HCT116 (cell line): ENCODE measurements around the gene SORBS1. TPM values are rescaled to one million over a fixed set of nuclear protein-coding genes. Genes with fewer than 3 reads are reported as not detected.
A peak's percentile ranks its signal among the peaks of the same experiment; 100 is the strongest.

Experiments
- ATAC-seq: fragments of 200-7000 bp; cut with Tn5 transposase; 2 replicates; pipeline ENCODE4 v1.9.1; 2020; ENCODE audit warnings: mild to moderate bottlenecking, moderate library complexity
- BruUV-seq: library from RNA; stranded (reverse); fragments of 400-500 nt; replicated peaks from 2 replicates; lab custom pipeline; 2021; lab: Mats Ljungman, UMichigan
- CTCF ChIA-PET: fragments of 300-600 bp; sonication (Branson Sonifier 250); formaldehyde crosslinking; loops from one replicate; lab custom pipeline; 2021; ENCODE audit warnings: antibody characterized with exemption; lab: Charles Lee
- POLR2A ChIA-PET: fragments of 300-600, 350-600 bp; sonication (Branson Sonifier 250); formaldehyde crosslinking; loops from one replicate; lab custom pipeline; 2021; ENCODE audit warnings: antibody characterized with exemption; lab: Charles Lee
- RAD21 ChIA-PET, 2 experiments: fragments of 300-600 bp; sonication (Branson Sonifier 250); formaldehyde crosslinking; loops; one replicate each; lab custom pipeline; 2023; ENCODE audit warnings: low total read pairs in 2 of 2; ENCODE audit not compliant: uncharacterized antibody in 2 of 2, unreplicated experiment in 2 of 2, low non-redundant PET in 1 of 2; lab: Charles Lee
- DNase-seq: peaks from one replicate; pipeline ENCODE4 v3.0.0-alpha.2; 2010; ENCODE audit warnings: low read depth, low spot score
- H2AFZ ChIP-seq: fragments of 200-600 bp; shearing (Covaris generic), sonication (generic); 2 replicates; pipeline ENCODE4 v1.6.1; 2017; ENCODE audit warnings: low read depth, mixed run types, mixed read lengths, antibody characterized with exemption, low read length; ENCODE audit not compliant: poor library complexity, severe bottlenecking
- H3K27ac ChIP-seq: 2 replicates; pipeline ENCODE4 v1.5.1; 2012; ENCODE audit warnings: low read depth, low read length
- H3K27me3 ChIP-seq: fragments of 200-600 bp; sonication (generic); 2 replicates; pipeline ENCODE4 v1.6.1; 2016; ENCODE audit warnings: mixed run types, low read length, mixed read lengths; ENCODE audit not compliant: insufficient read depth
- H3K36me3 ChIP-seq, 2 experiments: fragments of 200-500 bp in 1 of 2; fragments of 200-600 bp in 1 of 2; sonication (Bioruptor generic) in 1 of 2; sonication (generic) in 1 of 2; 2 replicates each; pipeline versions ENCODE4 v1.5.1 to v1.6.1; 2014 to 2016; ENCODE audit warnings: low read length in 2 of 2, inconsistent platforms in 1 of 2, mixed read lengths in 1 of 2, mixed run types in 1 of 2; ENCODE audit not compliant: insufficient read depth in 2 of 2, control insufficient read depth in 1 of 2
- H3K4me1 ChIP-seq, 2 experiments: fragments of 200-600 bp in 1 of 2; sonication (generic) in 1 of 2; 2 replicates each; pipeline versions ENCODE4 v1.5.1 to v1.6.1; 2012 to 2017; ENCODE audit warnings: low read length in 2 of 2, inconsistent platforms in 1 of 2, mild to moderate bottlenecking in 1 of 2, mixed read lengths in 1 of 2, mixed run types in 1 of 2, moderate library complexity in 1 of 2; ENCODE audit not compliant: insufficient read depth in 2 of 2, control insufficient read depth in 1 of 2
- H3K4me2 ChIP-seq: fragments of 200-600 bp; sonication (generic); 2 replicates; pipeline ENCODE4 v1.6.1; 2017; ENCODE audit warnings: mixed run types, low read length, mixed read lengths
- H3K4me3 ChIP-seq, 2 experiments: fragments of 200-600 bp in 1 of 2; sonication (generic) in 1 of 2; replicated peaks in 1 of 2; 2 replicates each; pipeline ENCODE4 v1.5.1; 2011 to 2016; ENCODE audit warnings: low read length in 2 of 2, control low read depth in 1 of 2, low read depth in 1 of 2, mild to moderate bottlenecking in 1 of 2, mixed read lengths in 1 of 2, mixed run types in 1 of 2
- H3K79me2 ChIP-seq: fragments of 200-600 bp; sonication (generic); 2 replicates; pipeline ENCODE4 v1.6.1; 2017; ENCODE audit warnings: mild to moderate bottlenecking, mixed run types, low read length, moderate library complexity, mixed read lengths; ENCODE audit not compliant: insufficient read depth
- H3K9ac ChIP-seq: fragments of 200-600 bp; sonication (generic); 2 replicates; pipeline ENCODE4 v1.6.1; 2016; ENCODE audit warnings: low read length, mixed read lengths
- H3K9me2 ChIP-seq: fragments of 200-600 bp; sonication (generic), shearing (Covaris generic); 2 replicates; pipeline ENCODE4 v1.6.1; 2017; ENCODE audit warnings: mixed run types, mild to moderate bottlenecking, moderate library complexity; ENCODE audit not compliant: insufficient read depth
- H3K9me3 ChIP-seq, 2 experiments: fragments of 200-500 bp in 1 of 2; fragments of 200-600 bp in 1 of 2; sonication (Bioruptor generic) in 1 of 2; sonication (generic) in 1 of 2; 2 replicates each; pipeline ENCODE4 v1.6.1; 2014 to 2017; ENCODE audit warnings: low read length in 2 of 2, mixed read lengths in 2 of 2, inconsistent platforms in 1 of 2, low read depth in 1 of 2, mild to moderate bottlenecking in 1 of 2, mixed run types in 1 of 2, moderate library complexity in 1 of 2; ENCODE audit not compliant: control insufficient read depth in 1 of 2, insufficient read depth in 1 of 2
- H4K20me1 ChIP-seq: fragments of 200-600 bp; sonication (generic), shearing (Covaris generic); 2 replicates; pipeline ENCODE4 v1.6.1; 2017; ENCODE audit warnings: mixed run types, mild to moderate bottlenecking, moderate library complexity; ENCODE audit not compliant: insufficient read depth
- CEBPB ChIP-seq: IDR thresholded peaks from 2 replicates; pipeline ENCODE4 v1.6.1; 2012; ENCODE audit warnings: low read depth
- EZH2 ChIP-seq: fragments of 200-600 bp; sonication (generic); IDR thresholded peaks from 2 replicates; pipeline ENCODE4 v1.6.1; 2017; ENCODE audit warnings: antibody characterized with exemption, mixed run types
- FOSL1 ChIP-seq: IDR thresholded peaks from 2 replicates; pipeline ENCODE4 v1.6.1; 2012; ENCODE audit warnings: low read depth
- POLR2A ChIP-seq: IDR thresholded peaks from 2 replicates; pipeline ENCODE4 v1.7.0; 2011; ENCODE audit warnings: borderline replicate concordance; ENCODE audit not compliant: insufficient read depth, insufficient read length; ENCODE audit errors: extremely low read depth
- TCF7L2 ChIP-seq: IDR thresholded peaks from 2 replicates; pipeline ENCODE4 v1.7.0; 2011; ENCODE audit warnings: borderline replicate concordance, inconsistent platforms; ENCODE audit not compliant: insufficient read depth, insufficient read length; ENCODE audit errors: extremely low read depth
- ZFX ChIP-seq: fragments of 450-650 bp; IDR thresholded peaks from 2 replicates; pipeline ENCODE4 v1.6.1; 2017
- intact Hi-C: fragments of 100-400 bp; cut with micrococcal nuclease; formaldehyde crosslinking; loops from 2 replicates; pipeline ENCODE4 v1.10.0; 2022
- total RNA-seq: library from RNA; stranded (reverse); gene quantifications from one replicate; pipeline ENCODE4 v1.2.1, GENCODE V29; 2021; ENCODE audit not compliant: unreplicated experiment

SORBS1 gene
- total RNA-seq, 1 experiment from 2014 or later: 3.4 TPM

DNA sequence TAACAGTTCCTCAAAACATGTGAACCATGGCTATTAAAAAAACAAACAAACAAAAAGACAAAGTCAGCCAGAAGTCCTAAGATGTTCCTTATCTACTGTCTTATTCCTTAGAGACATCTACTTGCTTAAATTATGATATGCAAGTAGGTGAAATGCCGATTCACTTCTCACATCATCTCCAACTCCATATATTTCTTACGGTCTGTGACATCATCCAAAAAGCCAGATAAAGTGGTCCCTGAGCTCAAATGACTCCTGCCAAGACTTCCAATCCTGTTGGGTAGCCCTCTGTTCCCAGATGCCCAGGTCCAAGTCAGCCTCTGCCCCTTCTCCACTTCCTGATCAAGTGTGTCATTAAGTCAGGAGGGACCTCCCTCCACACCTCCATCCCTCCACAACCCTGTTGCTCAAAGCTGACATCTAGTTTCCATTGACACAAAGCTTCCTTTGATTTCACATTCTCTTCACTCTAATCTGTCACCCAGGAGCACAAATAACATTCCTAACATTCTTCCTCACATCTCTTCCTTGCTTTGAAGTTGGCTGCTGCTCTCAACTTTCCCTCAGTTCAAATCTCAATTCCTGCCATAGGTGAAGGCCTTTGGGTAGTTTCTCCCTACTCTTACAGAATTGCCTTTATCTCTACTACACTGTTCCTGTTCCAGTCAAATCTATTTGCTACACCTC, 214.3 kb downstream of the SORBS1 start:
- no TSS peak for BruUV-seq
- Histone ChIP-seq H3K9ac (no peak overlapping the region), H3K9me2 (no peaks in the 10 kb centered on the region), H3K27me3 (no peaks in the 10 kb centered on the region), H3K36me3 (no peaks in the 10 kb centered on the region), H3K4me2 (peak overlapping the region; percentile 38), H3K4me1 (peaks cover 0 to 18% of the 10 kb centered on the region in 2 experiments; a peak in 2 of 4 replicates), H4K20me1 (no peaks in the 10 kb centered on the region), H2AFZ (no peak overlapping the region), H3K9me3 (no peaks in the 10 kb centered on the region), H3K4me3 (no peak overlapping the region), H3K27ac (no peak overlapping the region), H3K79me2 (no peaks in the 10 kb centered on the region)
- ATAC-seq: peak; percentile 85
- intact Hi-C loops: no loop called here
- TF ChIP-seq POLR2A (no peak), TCF7L2 (peak; percentile 72), CEBPB (0 out of 2 replicates have a peak, but pooled peaks have one; percentile 9), EZH2 (no peak), ZFX (no peak)
- ChIA-PET CTCF (interaction anchor here (4.1 kb wide), 1 partner anchor 16 kb away, joined by 16 read pairs; no protein-coding TSS in a partner anchor), RAD21 (interaction anchor here (0.6 kb wide), 2 partner anchors 59 to 743 kb away, joined by 4 read pairs; no protein-coding TSS in a partner anchor), POLR2A (no interaction called here)
- DNase-seq: peak; percentile 24

DNA sequence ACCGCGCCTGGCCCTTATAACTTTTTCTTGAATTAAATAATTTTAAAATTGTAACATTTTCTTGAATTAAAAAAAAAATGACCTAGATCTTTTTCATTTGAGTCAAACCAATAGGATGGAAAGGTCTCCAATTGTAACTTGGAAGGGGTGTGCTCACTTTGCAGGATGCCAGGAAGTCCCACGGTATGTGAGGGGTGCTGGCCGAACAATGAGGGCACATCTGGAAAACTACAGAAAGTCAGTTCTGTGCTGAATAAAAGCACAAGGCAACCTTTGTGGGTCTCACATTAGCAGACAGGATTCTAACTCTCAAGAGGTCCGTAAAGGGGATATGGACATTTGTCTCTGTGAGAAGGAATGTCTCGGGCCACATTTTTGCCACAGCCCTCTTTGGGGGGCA, 217.6 kb downstream of the SORBS1 start:
- Histone ChIP-seq H3K9me2 (no peaks in the 10 kb centered on the region), H3K9me3 (no peaks in the 10 kb centered on the region), H3K36me3 (no peaks in the 10 kb centered on the region), H3K4me2 (no peak overlapping the region), H3K79me2 (no peaks in the 10 kb centered on the region), H3K27ac (no peak overlapping the region), H3K9ac (no peak overlapping the region), H4K20me1 (no peaks in the 10 kb centered on the region), H2AFZ (no peak overlapping the region), H3K4me1 (peaks cover 0 to 24% of the 10 kb centered on the region in 2 experiments; a peak in 3 of 4 replicates), H3K27me3 (no peaks in the 10 kb centered on the region)
- ChIA-PET RAD21 (no interaction called here), CTCF (interaction anchor here (4.1 kb wide), 1 partner anchor 19 kb away, joined by 16 read pairs; no protein-coding TSS in a partner anchor), POLR2A (no interaction called here)
- DNase-seq: no peak
- no peak for TF ChIP-seq FOSL1
- TF ChIP-seq, all 23 proteins: peak for 0
- no peak overlapping the region for H3K4me3 ChIP-seq
- intact Hi-C loops: no loop called here
- BruUV-seq: no TSS peak
- no peak for ATAC-seq
